Activated CD8-positive, alpha-beta T cell treated with anti-CD3 and anti-CD28 coated beads for 36 hours (primary cell): ENCODE measurements around the gene SLC18B1. TPM values are rescaled to one million over a fixed set of nuclear protein-coding genes. Genes with fewer than 3 reads are reported as not detected.

ENCODE experiments used
- ATAC-seq: fragments of 200-7000 bp; cut with Tn5 transposase; one replicate; pipeline ENCODE4 v1.10.0; 2021; ENCODE audit warnings: mild to moderate bottlenecking, moderate library complexity
- CTCF ChIA-PET: fragments of 350-600 bp; sonication (Branson Sonifier 250); formaldehyde crosslinking; loops from one replicate; lab custom pipeline; 2021; ENCODE audit warnings: antibody characterized with exemption; lab: Charles Lee
- POLR2A ChIA-PET: fragments of 350-600 bp; sonication (Branson Sonifier 250); formaldehyde crosslinking; loops from one replicate; lab custom pipeline; 2021; ENCODE audit warnings: antibody characterized with exemption; lab: Charles Lee
- DNase-seq: peaks from one replicate; pipeline ENCODE4 v3.0.0-alpha.2; 2020
- H3K27ac Mint-ChIP-seq: one replicate; pipeline ENCODE4 v1.8.0; 2021; ENCODE audit warnings: mild to moderate bottlenecking, mixed read lengths
- H3K27me3 Mint-ChIP-seq: one replicate; pipeline ENCODE4 v1.8.0; 2021; ENCODE audit warnings: mixed read lengths
- H3K36me3 Mint-ChIP-seq: one replicate; pipeline ENCODE4 v1.8.0; 2021; ENCODE audit warnings: low read depth, mixed read lengths
- H3K4me1 Mint-ChIP-seq: one replicate; pipeline ENCODE4 v1.8.0; 2021; ENCODE audit warnings: low read depth, mixed read lengths
- H3K4me3 Mint-ChIP-seq: one replicate; pipeline ENCODE4 v1.8.0; 2021; ENCODE audit warnings: mild to moderate bottlenecking, moderate library complexity, mixed read lengths
- H3K9me3 Mint-ChIP-seq: one replicate; pipeline ENCODE4 v1.8.0; 2021; ENCODE audit warnings: mixed read lengths
- intact Hi-C: fragments of 100-400 bp; cut with micrococcal nuclease; formaldehyde crosslinking; loops from one replicate; pipeline ENCODE4 v1.10.0; 2022
- total RNA-seq, 2 experiments: library from RNA; stranded (reverse); gene quantifications; one replicate each; pipeline ENCODE4 v1.2.3, GENCODE V29; 2021
- TF ChIP-seq, protein P1 (sequence below): fragments of 200-600 bp; IDR thresholded peaks from one replicate; pipeline ENCODE4 v1.8.0; 2022; ENCODE audit warnings: antibody characterized with exemption, mild to moderate bottlenecking

SLC18B1 gene
- total RNA-seq, 2 experiments from 2014 or later, result 7.0 to 8.5 TPM

DNA sequence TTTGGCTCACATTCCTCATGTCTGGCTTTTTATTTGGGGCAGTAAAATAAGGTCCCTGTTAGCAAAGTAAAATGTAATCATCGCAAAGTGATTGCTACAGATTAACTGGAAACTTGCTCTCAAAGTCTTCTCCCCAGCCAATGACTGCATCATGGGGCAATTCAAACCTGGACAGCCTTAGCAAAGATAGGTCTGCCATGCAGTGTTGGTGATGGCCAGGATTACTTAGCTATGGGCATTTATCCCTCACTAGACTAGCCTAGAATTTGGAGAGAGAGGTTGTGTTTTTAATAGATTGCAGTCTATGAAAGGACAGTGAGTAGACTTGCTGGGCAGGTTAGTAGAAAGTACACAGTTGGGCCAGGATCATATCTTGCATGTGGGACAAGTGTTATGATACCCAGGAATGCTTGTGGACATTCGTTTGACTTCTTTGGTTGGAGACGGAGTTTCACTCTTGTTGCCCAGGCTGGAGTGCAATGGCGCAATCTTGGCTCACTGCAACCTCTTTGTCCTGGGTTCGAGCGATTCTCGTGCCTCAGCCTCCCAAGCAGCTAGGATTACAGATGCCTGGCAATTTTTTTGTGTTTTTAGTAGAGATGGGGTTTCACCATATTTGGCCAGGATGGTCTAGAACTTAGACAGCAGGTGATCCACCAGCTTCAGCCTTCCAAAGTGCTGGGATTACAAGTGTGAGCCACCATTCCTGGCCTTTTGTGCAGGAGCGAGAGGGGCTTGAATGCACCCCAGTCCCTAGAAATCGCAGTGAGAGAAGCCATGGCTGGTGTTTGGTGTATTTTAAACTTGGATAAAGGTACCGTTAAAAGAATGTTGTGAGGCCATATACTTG lies 19.3 kb upstream of the SLC18B1 start:
- intact Hi-C loops, result no loop called here
- ChIA-PET CTCF (interaction anchor here (0.7 to 1.2 kb wide), 2 partner anchors 19 to 145 kb away, joined by 3 read pairs; partner anchors contain the start of gene SLC18B1), POLR2A (interaction anchor here (1.1 to 4.4 kb wide), 10 partner anchors 9 to 1136 kb away, joined by 3 to 52 read pairs (median 6); partner anchors contain the start of gene SLC18B1)
- Mint-ChIP-seq H3K27ac (peak overlapping the region; percentile 99), H3K36me3 (peaks cover 55% of the 10 kb centered on the region), H3K4me1 (peaks cover 38% of the 10 kb centered on the region), H3K27me3 (no peaks in the 10 kb centered on the region), H3K4me3 (peak overlapping the region; percentile 98), H3K9me3 (no peaks in the 10 kb centered on the region)
- peak; percentile 8 for DNase-seq
- no peak for ATAC-seq
- TF ChIP-seq, protein P1, sequence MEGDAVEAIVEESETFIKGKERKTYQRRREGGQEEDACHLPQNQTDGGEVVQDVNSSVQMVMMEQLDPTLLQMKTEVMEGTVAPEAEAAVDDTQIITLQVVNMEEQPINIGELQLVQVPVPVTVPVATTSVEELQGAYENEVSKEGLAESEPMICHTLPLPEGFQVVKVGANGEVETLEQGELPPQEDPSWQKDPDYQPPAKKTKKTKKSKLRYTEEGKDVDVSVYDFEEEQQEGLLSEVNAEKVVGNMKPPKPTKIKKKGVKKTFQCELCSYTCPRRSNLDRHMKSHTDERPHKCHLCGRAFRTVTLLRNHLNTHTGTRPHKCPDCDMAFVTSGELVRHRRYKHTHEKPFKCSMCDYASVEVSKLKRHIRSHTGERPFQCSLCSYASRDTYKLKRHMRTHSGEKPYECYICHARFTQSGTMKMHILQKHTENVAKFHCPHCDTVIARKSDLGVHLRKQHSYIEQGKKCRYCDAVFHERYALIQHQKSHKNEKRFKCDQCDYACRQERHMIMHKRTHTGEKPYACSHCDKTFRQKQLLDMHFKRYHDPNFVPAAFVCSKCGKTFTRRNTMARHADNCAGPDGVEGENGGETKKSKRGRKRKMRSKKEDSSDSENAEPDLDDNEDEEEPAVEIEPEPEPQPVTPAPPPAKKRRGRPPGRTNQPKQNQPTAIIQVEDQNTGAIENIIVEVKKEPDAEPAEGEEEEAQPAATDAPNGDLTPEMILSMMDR, result no peak

DNA sequence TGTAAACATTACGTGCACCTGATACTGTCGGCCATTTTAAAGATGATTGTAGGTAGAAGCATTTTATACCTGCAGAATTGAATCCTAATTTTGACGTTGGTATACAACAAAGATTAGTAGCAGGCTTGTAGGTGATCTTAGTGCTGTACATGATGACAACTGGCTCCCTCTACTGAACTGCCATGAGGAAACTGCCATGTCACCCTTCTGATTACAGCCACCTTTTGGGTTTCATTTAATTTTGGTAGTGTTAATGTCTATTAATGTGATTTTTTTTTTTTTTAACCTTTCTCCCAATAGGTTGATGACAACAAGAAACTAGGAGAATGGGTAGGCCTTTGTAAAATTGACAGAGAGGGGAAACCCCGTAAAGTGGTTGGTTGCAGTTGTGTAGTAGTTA lies 18.2 kb upstream of the SLC18B1 start:
- peaks cover 55% of the 10 kb centered on the region for H3K36me3 Mint-ChIP-seq
- peaks cover 42% of the 10 kb centered on the region for H3K4me1 Mint-ChIP-seq
- no peak for ATAC-seq
- H3K27me3 Mint-ChIP-seq, result no peaks in the 10 kb centered on the region
- intact Hi-C loops, result no loop called here
- no peaks in the 10 kb centered on the region for H3K9me3 Mint-ChIP-seq
- H3K4me3 Mint-ChIP-seq, result peak overlapping the region; percentile 98
- no peak for DNase-seq
- ChIA-PET POLR2A (interaction anchor here (1.1 to 3.8 kb wide), 8 partner anchors 8 to 1136 kb away, joined by 3 to 52 read pairs (median 7); partner anchors contain the start of genes SLC18B1 and TBPL1), CTCF (interaction anchor here (0.7 to 2.8 kb wide), 3 partner anchors 18 to 146 kb away, joined by 3 to 10 read pairs (median 3); partner anchors contain the start of gene SLC18B1)
- TF ChIP-seq, protein P1, result no peak
- peak overlapping the region; percentile 99 for H3K27ac Mint-ChIP-seq

DNA sequence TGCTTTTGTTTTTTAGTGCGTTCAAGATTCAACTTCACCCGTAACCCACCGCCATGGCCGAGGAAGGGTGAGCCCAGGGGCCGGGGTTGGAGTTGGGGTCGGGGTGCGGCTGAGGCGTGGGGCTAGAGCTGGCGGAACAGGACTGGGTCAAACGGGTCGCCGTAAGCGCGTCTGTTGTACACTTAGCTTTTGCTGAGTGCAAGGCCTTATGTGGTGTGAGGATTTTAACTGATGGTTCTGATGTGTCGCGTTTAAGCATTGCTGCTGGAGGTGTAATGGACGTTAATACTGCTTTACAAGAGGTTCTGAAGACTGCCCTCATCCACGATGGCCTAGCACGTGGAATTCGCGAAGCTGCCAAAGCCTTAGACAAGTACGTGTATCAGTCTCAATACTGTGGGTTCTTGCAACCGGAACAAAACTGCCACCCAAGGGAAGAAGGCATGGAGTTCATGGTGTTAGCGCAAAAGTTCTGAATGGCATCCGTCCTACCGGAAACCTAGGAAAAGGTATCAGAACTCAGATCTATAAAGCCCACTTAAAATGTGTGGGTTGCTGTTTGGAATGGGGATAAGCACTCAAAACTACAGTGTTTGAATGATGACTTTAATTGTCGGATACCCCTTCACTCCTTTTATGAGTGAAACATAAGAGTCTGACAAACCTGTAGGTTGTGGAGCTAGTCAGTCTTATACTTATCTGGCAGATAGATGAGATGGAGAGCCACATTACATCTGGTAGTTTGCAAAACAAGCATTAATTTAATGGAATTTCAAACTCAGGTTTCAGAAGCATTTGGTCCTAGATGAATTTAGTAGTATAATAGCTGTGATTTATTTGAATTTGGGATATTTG lies 16.5 kb upstream of the SLC18B1 start:
- Mint-ChIP-seq H3K4me3 (peak overlapping the region; percentile 98), H3K9me3 (no peaks in the 10 kb centered on the region), H3K36me3 (peaks cover 55% of the 10 kb centered on the region), H3K27me3 (no peaks in the 10 kb centered on the region), H3K4me1 (peaks cover 36% of the 10 kb centered on the region), H3K27ac (peak overlapping the region; percentile 99)
- ChIA-PET CTCF (interaction anchor here (1.4 to 2.8 kb wide), 3 partner anchors 8 to 16 kb away, joined by 5 to 10 read pairs (median 7); partner anchors contain the start of gene SLC18B1), POLR2A (interaction anchor here (0.7 to 3.8 kb wide), 20 partner anchors 8 to 1186 kb away, joined by 3 to 52 read pairs (median 4); partner anchors contain the start of genes MED23, SLC18B1 and STX7)
- DNase-seq (peak; percentile 20), ATAC-seq (peak; percentile 3)
- TF ChIP-seq, protein P1, result no peak
- intact Hi-C loops, result no loop called here

DNA sequence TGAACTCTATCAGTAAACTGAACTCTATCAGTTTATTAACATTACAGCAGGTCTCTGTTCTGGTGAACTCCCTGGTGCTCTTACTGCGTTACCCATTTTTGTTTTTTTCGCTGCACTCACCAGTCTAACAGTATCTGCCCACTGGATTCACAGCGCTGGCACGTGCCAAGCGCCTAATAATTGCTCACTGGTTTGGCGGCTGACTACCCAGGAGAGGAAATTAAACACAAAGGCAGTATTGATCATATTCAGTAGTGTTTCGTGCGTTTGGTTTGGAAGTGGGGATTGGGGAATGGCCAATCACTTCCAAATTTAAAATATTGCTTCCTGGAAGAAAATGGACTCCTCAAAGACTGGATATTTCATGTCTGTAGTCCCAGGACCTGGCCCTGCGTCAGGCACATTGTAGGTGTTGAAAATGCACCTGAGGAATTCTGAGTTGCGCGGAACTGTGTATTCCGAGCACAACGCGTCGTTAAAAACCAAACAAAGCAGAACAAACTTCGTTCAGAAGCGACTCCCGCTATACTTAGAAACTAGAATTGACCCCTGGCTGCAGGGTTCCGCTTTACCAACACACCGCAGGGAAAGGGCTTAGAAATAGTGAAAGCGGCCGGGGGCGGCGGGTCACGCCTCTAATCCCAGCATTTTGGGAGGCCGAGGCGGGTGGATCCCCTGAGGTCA lies 14.9 kb upstream of the SLC18B1 start:
- H3K27ac Mint-ChIP-seq, result peak overlapping the region; percentile 99
- ATAC-seq (peak; percentile 7), DNase-seq (peak; percentile 70)
- ChIA-PET POLR2A (interaction anchor here (0.6 to 3.2 kb wide), 11 partner anchors 9 to 77 kb away, joined by 3 to 31 read pairs (median 4); partner anchors contain the start of gene SLC18B1), CTCF (interaction anchor here (1.0 to 5.6 kb wide), 3 partner anchors 14 to 143 kb away, joined by 3 to 53 read pairs (median 5); partner anchors contain the start of gene SLC18B1)
- peaks cover 22% of the 10 kb centered on the region for H3K4me1 Mint-ChIP-seq
- no peaks in the 10 kb centered on the region for H3K27me3 Mint-ChIP-seq
- no peaks in the 10 kb centered on the region for H3K9me3 Mint-ChIP-seq
- TF ChIP-seq, protein P1, result no peak
- peaks cover 44% of the 10 kb centered on the region for H3K36me3 Mint-ChIP-seq
- intact Hi-C loops, result loop anchor here (1.0 kb wide), 1 partner anchor 14 kb away; no protein-coding TSS in a partner anchor
- H3K4me3 Mint-ChIP-seq, result peak overlapping the region; percentile 98
